GM12892 (cell line): Measurements from ENCODE around the gene WDSUB1.

ENCODE experiments used
- POLR2A ChIP-seq: IDR thresholded peaks from 2 replicates; pipeline ENCODE4 v1.6.1; 2011; ENCODE audit warnings: low read depth, low read length, control low read depth
- POLR2AphosphoS5 ChIP-seq: IDR thresholded peaks from 2 replicates; pipeline ENCODE4 v1.6.1; 2011; ENCODE audit warnings: low read depth, low read length, control low read depth

- TF ChIP-seq POLR2A (no peak), POLR2AphosphoS5 (no peak)
These were observed 30.3 kb downstream of the WDSUB1 start for GRCh38 chr2:159256159-159256558.
